Endothelial cell of umbilical vein (primary cell): ENCODE results near the gene CCDC194. TPM values are rescaled to one million over a fixed set of nuclear protein-coding genes. Genes with fewer than 3 reads are reported as not detected.

ENCODE experiments used
- BruUV-seq: library from RNA; stranded (reverse); fragments of 400-500 nt; replicated peaks from 2 replicates; lab custom pipeline; 2021; lab: Mats Ljungman, UMichigan
- CTCF ChIA-PET: fragments of 300-600, 350-600 bp; sonication (Branson Sonifier 250); formaldehyde crosslinking; loops from one replicate; lab custom pipeline; 2021; ENCODE audit warnings: antibody characterized with exemption, inconsistent platforms; lab: Charles Lee
- POLR2A ChIA-PET: fragments of 300-600, 350-600 bp; sonication (Branson Sonifier 250); formaldehyde crosslinking; loops from one replicate; lab custom pipeline; 2021; ENCODE audit warnings: antibody characterized with exemption, inconsistent platforms; lab: Charles Lee
- DNase-seq: peaks from one replicate; pipeline ENCODE4 v3.0.0-alpha.2; 2011; ENCODE audit warnings: low read depth, low spot score
- FAIRE-seq: peaks from 2 replicates; lab custom pipeline; 2011; peaks lifted over from hg19 to GRCh38; lab: Jason Lieb, UNC
- H2AFZ ChIP-seq: 2 replicates; pipeline ENCODE4 v1.6.0; 2012; ENCODE audit warnings: low read depth, low read length, control low read depth, inconsistent platforms
- H3K27ac ChIP-seq: 2 replicates; pipeline ENCODE4 v1.5.1; 2011; ENCODE audit warnings: low read depth, mild to moderate bottlenecking, control low read depth, low read length, moderate library complexity; ENCODE audit not compliant: insufficient read depth
- H3K27me3 ChIP-seq, 2 experiments: 2 replicates each; pipeline versions ENCODE4 v1.6.0 to v1.6.1; 2011; ENCODE audit warnings: low read length in 2 of 2, mixed read lengths in 1 of 2; ENCODE audit not compliant: control insufficient read depth in 2 of 2, insufficient read depth in 2 of 2
- H3K36me3 ChIP-seq, 2 experiments: 2 replicates in 1 of 2; 3 replicates in 1 of 2; pipeline ENCODE4 v1.5.1; 2011; ENCODE audit warnings: low read length in 2 of 2, mild to moderate bottlenecking in 1 of 2, moderate library complexity in 1 of 2; ENCODE audit not compliant: control insufficient read depth in 2 of 2, insufficient read depth in 2 of 2; ENCODE audit errors: extremely low read depth in 1 of 2
- H3K4me1 ChIP-seq: 3 replicates; pipeline ENCODE4 v1.5.1; 2011; ENCODE audit warnings: mild to moderate bottlenecking, low read length; ENCODE audit not compliant: control insufficient read depth, insufficient read depth; ENCODE audit errors: extremely low read depth
- H3K4me2 ChIP-seq: 2 replicates; pipeline ENCODE4 v1.6.1; 2011; ENCODE audit warnings: low read length, control low read depth, mixed read lengths; ENCODE audit not compliant: insufficient read depth
- H3K4me3 ChIP-seq, 3 experiments: fragments of 200-600 bp in 1 of 3; sonication (generic), shearing (Covaris generic) in 1 of 3; replicated peaks in 1 of 3; 2 replicates each; pipeline ENCODE4 v1.5.1; 2011 to 2016; ENCODE audit warnings: control low read depth in 3 of 3, low read length in 3 of 3, mild to moderate bottlenecking in 2 of 3, inconsistent platforms in 1 of 3, low read depth in 1 of 3, moderate library complexity in 1 of 3; ENCODE audit not compliant: insufficient read depth in 1 of 3
- H3K79me2 ChIP-seq: 2 replicates; pipeline ENCODE4 v1.6.0; 2012; ENCODE audit warnings: low read length, inconsistent platforms; ENCODE audit not compliant: control insufficient read depth, insufficient read depth
- H3K9ac ChIP-seq: replicated peaks from 2 replicates; pipeline ENCODE3; 2011; ENCODE audit warnings: low read length, control low read depth; ENCODE audit not compliant: insufficient read depth; ENCODE audit errors: extremely low read depth
- H3K9me1 ChIP-seq: replicated peaks from 3 replicates; pipeline ENCODE4 v1.6.0; 2011; ENCODE audit warnings: mild to moderate bottlenecking, low read length; ENCODE audit not compliant: control insufficient read depth, insufficient read depth; ENCODE audit errors: extremely low read depth
- H3K9me3 ChIP-seq: replicated peaks from 2 replicates; pipeline ENCODE4 v1.5.1; 2012; ENCODE audit warnings: low read length, inconsistent platforms; ENCODE audit not compliant: control insufficient read depth, insufficient read depth
- H4K20me1 ChIP-seq: replicated peaks from 2 replicates; pipeline ENCODE3; 2011; ENCODE audit warnings: mild to moderate bottlenecking, low read length; ENCODE audit not compliant: control insufficient read depth, insufficient read depth; ENCODE audit errors: extremely low read depth
- EZH2 ChIP-seq: IDR thresholded peaks from 2 replicates; pipeline ENCODE4 v1.6.1; 2012; ENCODE audit warnings: borderline replicate concordance, low read depth, mild to moderate bottlenecking, moderate library complexity, low read length, inconsistent platforms; ENCODE audit not compliant: severe bottlenecking
- FOS ChIP-seq: IDR thresholded peaks from 2 replicates; pipeline ENCODE4 v1.6.1; 2011; ENCODE audit warnings: mild to moderate bottlenecking, low read length, moderate library complexity, borderline replicate concordance; ENCODE audit not compliant: insufficient read depth
- GATA2 ChIP-seq: IDR thresholded peaks from 2 replicates; pipeline ENCODE4 v1.7.0; 2011; ENCODE audit warnings: low read depth, mild to moderate bottlenecking, moderate library complexity, mixed read lengths, low read length; ENCODE audit not compliant: insufficient read length, insufficient read depth
- JUN ChIP-seq: IDR thresholded peaks from 2 replicates; pipeline ENCODE4 v1.6.1; 2011; ENCODE audit warnings: borderline replicate concordance, low read depth; ENCODE audit not compliant: insufficient read length, insufficient read depth
- MAX ChIP-seq: IDR thresholded peaks from 2 replicates; pipeline ENCODE4 v1.6.1; 2011; ENCODE audit not compliant: insufficient read depth, insufficient read length
- MYC ChIP-seq: IDR thresholded peaks from one replicate; pipeline ENCODE4 v1.6.1; 2011; ENCODE audit warnings: mild to moderate bottlenecking, low read depth, low read length
- POLR2A ChIP-seq: IDR thresholded peaks from 2 replicates; pipeline ENCODE4 v1.6.1; 2012; ENCODE audit warnings: low read depth, mild to moderate bottlenecking, control low read depth, low read length
- POLR2AphosphoS5 ChIP-seq: IDR thresholded peaks from 2 replicates; pipeline ENCODE4 v1.6.1; 2012; ENCODE audit warnings: low read depth, mild to moderate bottlenecking, control low read depth, low read length, moderate library complexity; ENCODE audit not compliant: insufficient read depth
- dilution Hi-C: fragments of 300-500 bp; cut with MboI; formaldehyde crosslinking; loops from one replicate; pipeline ENCODE4 v1.15.0; 2019; ENCODE audit warnings: low sequenced_read_pairs; ENCODE audit not compliant: extremely low pct_ligation_motif_present
- intact Hi-C: fragments of 100-400 bp; cut with micrococcal nuclease; formaldehyde crosslinking; loops from one replicate; pipeline ENCODE4 v1.10.0; 2022
- polyA plus RNA-seq, 4 experiments: library from polyadenylated mRNA; depleted of rRNA in 3 of 4; stranded (reverse) in 3 of 4; unstranded in 1 of 4; fragments of >200 nt; gene quantifications; 2 replicates each; pipeline versions ENCODE4 v1.2.1 to v1.2.3, GENCODE V29; 2011 to 2012; ENCODE audit warnings: missing spikeins in 1 of 4
- total RNA-seq: library from RNA; stranded (reverse); gene quantifications from 2 replicates; pipeline ENCODE4 v1.2.3, GENCODE V29; 2021
- TF ChIP-seq, protein P1 (sequence below), 2 donors: IDR thresholded peaks; 1 replicate in 1 of 2; 2 replicates in 1 of 2; pipeline ENCODE4 v1.5.1; 2011; ENCODE audit warnings: low read length in 2 of 2, mild to moderate bottlenecking in 2 of 2, moderate library complexity in 2 of 2, control low read depth in 1 of 2, inconsistent platforms in 1 of 2, low read depth in 1 of 2; ENCODE audit not compliant: insufficient read depth in 1 of 2; ENCODE audit errors: extremely low read depth in 1 of 2

CCDC194 gene
- total and polyA plus RNA-seq, 2 donors (not counting 3 experiments of a cell fraction or from before 2014, with no cell fraction given), result 0.12 TPM; not detected in 1

- no peaks in the 10 kb centered on the region for H3K36me3 ChIP-seq
- FAIRE-seq (no peak), DNase-seq (no peak)
- H3K4me2 ChIP-seq, result peak overlapping the region; percentile 67
- H3K4me3 ChIP-seq, result peak overlapping the region in 1 of 3 experiments; percentile 44
- H2AFZ ChIP-seq, result no peak overlapping the region
- POLR2A ChIA-PET, result interaction anchor here (0.6 to 1.0 kb wide), 3 partner anchors 10 to 16 kb away, joined by 3 to 5 read pairs (median 4); partner anchors contain the start of gene MVB12A
- peaks cover 22% of the 10 kb centered on the region for H3K4me1 ChIP-seq
- TF ChIP-seq POLR2A (no peak), POLR2AphosphoS5 (no peak), JUN (no peak), EZH2 (no peak), MYC (no peak), FOS (no peak), MAX (no peak), GATA2 (no peak)
- TF ChIP-seq, protein P1, sequence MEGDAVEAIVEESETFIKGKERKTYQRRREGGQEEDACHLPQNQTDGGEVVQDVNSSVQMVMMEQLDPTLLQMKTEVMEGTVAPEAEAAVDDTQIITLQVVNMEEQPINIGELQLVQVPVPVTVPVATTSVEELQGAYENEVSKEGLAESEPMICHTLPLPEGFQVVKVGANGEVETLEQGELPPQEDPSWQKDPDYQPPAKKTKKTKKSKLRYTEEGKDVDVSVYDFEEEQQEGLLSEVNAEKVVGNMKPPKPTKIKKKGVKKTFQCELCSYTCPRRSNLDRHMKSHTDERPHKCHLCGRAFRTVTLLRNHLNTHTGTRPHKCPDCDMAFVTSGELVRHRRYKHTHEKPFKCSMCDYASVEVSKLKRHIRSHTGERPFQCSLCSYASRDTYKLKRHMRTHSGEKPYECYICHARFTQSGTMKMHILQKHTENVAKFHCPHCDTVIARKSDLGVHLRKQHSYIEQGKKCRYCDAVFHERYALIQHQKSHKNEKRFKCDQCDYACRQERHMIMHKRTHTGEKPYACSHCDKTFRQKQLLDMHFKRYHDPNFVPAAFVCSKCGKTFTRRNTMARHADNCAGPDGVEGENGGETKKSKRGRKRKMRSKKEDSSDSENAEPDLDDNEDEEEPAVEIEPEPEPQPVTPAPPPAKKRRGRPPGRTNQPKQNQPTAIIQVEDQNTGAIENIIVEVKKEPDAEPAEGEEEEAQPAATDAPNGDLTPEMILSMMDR (IDR thresholded peaks at IDR 0.05; ENCODE audit: extremely low read depth in 1 of 2, insufficient read depth in 1 of 2, low read depth in 1 of 2, low read length in 2 of 2), result no peak
- CTCF ChIA-PET, result interaction anchor here (1.2 kb wide), 2 partner anchors 9 to 10 kb away, joined by 4 to 5 read pairs; partner anchors contain the start of gene CCDC194
- intact Hi-C loops, result loop anchor here (10.0 kb wide), 1 partner anchor 151 kb away; the partner anchor contains the start of gene COLGALT1
- dilution Hi-C loops, result no loop called here
- no peak overlapping the region for H3K27ac ChIP-seq
- H3K9me1 ChIP-seq, result no peaks in the 10 kb centered on the region
- no peak overlapping the region for H3K9ac ChIP-seq
- H3K9me3 ChIP-seq, result no peaks in the 10 kb centered on the region
- H3K27me3 ChIP-seq, result no peaks in the 10 kb centered on the region
- no TSS peak for BruUV-seq
- peaks cover 8% of the 10 kb centered on the region for H3K79me2 ChIP-seq
- no peaks in the 10 kb centered on the region for H4K20me1 ChIP-seq
Observed at GRCh38 chr19:17404015-17404414, 10.0 kb upstream of the CCDC194 start.
